ENCODE results near the gene KRTAP10-3.

KRTAP10-3 gene

DNA sequence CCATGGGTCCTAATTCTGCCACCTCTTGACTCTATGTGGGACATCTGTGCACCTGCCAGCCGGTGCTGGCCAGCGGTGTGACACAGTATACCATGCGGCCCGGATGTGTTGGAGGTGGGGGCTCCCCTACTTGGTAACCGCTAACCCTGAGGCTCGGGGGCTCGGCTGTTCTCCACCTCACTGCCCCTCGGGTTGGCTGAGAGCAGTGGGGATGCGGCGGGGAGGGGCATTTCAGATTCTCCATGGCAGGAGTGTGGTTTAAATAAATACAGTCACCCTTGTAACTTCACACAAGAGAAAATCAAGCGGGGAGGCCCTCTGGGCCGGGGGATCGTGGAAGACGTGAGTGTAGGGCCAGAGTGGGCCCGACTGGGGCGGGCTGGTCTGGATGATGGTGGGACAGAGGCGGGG is 29.6 kb downstream of the KRTAP10-3 start:
- no peak overlapping the region for H3K27ac ChIP-seq
- no peak overlapping the region for H3K4me2 ChIP-seq (ENCODE audit: low read length)
- TF ChIP-seq, protein P1, sequence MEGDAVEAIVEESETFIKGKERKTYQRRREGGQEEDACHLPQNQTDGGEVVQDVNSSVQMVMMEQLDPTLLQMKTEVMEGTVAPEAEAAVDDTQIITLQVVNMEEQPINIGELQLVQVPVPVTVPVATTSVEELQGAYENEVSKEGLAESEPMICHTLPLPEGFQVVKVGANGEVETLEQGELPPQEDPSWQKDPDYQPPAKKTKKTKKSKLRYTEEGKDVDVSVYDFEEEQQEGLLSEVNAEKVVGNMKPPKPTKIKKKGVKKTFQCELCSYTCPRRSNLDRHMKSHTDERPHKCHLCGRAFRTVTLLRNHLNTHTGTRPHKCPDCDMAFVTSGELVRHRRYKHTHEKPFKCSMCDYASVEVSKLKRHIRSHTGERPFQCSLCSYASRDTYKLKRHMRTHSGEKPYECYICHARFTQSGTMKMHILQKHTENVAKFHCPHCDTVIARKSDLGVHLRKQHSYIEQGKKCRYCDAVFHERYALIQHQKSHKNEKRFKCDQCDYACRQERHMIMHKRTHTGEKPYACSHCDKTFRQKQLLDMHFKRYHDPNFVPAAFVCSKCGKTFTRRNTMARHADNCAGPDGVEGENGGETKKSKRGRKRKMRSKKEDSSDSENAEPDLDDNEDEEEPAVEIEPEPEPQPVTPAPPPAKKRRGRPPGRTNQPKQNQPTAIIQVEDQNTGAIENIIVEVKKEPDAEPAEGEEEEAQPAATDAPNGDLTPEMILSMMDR (IDR thresholded peaks at IDR 0.05) = no peak
- no peaks in the 10 kb centered on the region for H3K4me1 ChIP-seq
- no peaks in the 10 kb centered on the region for H3K36me3 ChIP-seq (ENCODE audit: control insufficient read depth, insufficient read depth, low read length)
- H3K79me2 ChIP-seq = no peaks in the 10 kb centered on the region
- H3K27me3 ChIP-seq (ENCODE audit: control insufficient read depth, insufficient read depth, low read length) = no peaks in the 10 kb centered on the region
- H2AFZ ChIP-seq = no peak overlapping the region
- no peak overlapping the region for H3K4me3 ChIP-seq (ENCODE audit: low read depth, low read length)
- no peak overlapping the region for H3K9ac ChIP-seq
- no peaks in the 10 kb centered on the region for H3K9me3 ChIP-seq (ENCODE audit: control insufficient read depth, low read length)

DNA sequence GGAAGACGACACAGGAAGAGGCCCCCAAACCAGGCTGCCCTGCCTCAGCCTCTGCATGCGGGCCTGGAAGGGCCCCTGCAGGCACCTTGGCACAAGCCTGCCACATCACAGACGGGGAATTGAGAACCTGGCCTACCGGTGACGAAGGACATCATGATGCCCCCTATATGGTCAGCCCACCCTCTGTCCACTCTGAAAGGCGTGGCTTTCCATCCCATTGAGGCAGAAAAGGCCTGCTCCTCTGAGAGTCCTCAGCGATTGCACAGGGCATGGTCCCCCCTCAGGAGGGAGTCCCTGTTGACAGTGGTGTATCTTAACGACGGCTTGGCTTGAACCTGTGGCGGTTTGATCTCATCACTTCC is 30.0 kb downstream of the KRTAP10-3 start:
- Histone ChIP-seq H3K9me3 (ENCODE audit: control insufficient read depth, low read length) (no peaks in the 10 kb centered on the region), H3K4me3 (ENCODE audit: low read depth, low read length) (no peak overlapping the region), H3K36me3 (ENCODE audit: control insufficient read depth, insufficient read depth, low read length) (no peaks in the 10 kb centered on the region), H3K9ac (no peak overlapping the region), H3K27ac (no peak overlapping the region), H3K4me2 (ENCODE audit: low read length) (no peak overlapping the region), H3K27me3 (ENCODE audit: control insufficient read depth, insufficient read depth, low read length) (no peaks in the 10 kb centered on the region), H2AFZ (no peak overlapping the region), H3K4me1 (no peaks in the 10 kb centered on the region), H3K79me2 (no peaks in the 10 kb centered on the region)
- TF ChIP-seq, protein P1 (IDR thresholded peaks at IDR 0.05) = no peak

DNA sequence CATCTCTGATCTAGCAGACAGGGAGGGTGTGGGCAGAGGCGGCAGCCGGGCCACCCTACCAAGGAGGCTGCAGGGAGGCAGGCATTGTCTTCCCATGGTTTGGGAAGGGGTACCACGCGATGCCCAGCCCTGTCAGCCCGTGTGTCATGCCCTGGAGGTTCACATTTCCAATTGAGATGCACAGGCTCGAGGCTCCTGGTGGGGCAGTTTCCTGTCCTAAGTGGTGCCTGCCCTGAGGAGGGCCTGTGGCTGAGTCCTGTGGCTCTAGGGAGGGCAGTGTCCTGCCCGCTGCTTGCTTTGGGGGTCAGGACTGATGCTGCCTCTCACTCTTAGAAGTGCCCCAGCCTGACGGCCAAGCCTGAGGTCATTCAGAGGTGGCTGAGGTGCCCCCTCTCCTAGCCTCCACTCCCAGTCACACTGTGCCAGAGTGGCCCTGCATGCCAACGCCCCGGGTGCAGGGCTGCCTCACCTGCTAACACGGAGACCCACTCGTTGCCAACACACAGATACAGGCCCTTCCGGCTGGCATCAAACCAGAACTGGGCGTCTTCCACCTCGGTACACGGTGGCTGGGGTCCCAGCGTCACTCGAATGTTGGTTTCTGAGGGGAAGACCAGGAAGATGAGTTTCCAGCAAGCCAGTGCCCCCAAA is 30.5 kb downstream of the KRTAP10-3 start:
- no peaks in the 10 kb centered on the region for H3K9me3 ChIP-seq (ENCODE audit: control insufficient read depth, low read length)
- TF ChIP-seq, protein P1 (IDR thresholded peaks at IDR 0.05) = no peak

DNA sequence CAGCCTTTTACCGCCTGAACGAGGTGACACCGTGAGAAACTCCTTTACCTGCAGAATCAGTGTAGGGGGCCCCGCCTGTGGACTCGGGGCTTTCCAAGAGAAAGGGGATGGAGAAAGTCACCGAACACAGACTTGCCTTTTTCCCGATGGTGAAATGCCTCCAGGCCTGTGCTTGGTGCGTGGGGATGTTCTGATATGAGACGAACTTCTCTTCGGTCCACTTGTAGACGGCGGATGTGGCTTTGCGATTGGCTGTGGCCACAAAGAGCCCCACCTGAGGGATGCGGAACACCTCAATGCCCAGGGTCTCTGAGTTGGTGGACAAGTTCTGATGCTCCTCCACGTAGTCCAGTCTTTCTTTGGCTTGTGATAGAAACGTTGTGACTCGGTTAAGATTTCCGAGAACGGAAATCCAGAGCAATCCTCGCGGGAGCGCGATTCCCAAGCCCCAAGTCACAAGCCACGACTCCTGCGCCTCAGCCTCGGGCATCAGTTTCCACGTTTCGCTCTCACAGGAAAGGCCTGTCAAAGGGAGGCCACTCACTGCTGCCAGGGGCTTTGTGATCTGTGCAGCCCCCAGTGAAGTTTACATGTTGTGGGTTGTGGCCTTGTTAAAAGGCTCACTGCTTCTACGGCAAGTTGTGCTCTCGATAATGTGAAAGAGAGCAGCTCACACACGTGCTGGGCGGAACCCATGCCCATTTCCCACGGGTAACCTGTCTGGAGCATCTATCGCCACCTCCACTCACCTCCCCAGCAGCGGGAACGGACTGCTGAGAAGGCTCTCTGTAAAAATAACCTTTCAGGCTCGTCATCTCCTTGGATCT is 31.2 kb downstream of the KRTAP10-3 start:
- Histone ChIP-seq H3K4me2 (ENCODE audit: low read length) (no peak overlapping the region), H3K27me3 (ENCODE audit: control insufficient read depth, insufficient read depth, low read length) (no peaks in the 10 kb centered on the region), H3K27ac (no peak overlapping the region), H3K9ac (no peak overlapping the region), H2AFZ (no peak overlapping the region), H3K4me3 (ENCODE audit: low read depth, low read length) (no peak overlapping the region), H3K36me3 (ENCODE audit: control insufficient read depth, insufficient read depth, low read length) (no peaks in the 10 kb centered on the region), H3K9me3 (ENCODE audit: control insufficient read depth, low read length) (no peaks in the 10 kb centered on the region), H3K4me1 (no peaks in the 10 kb centered on the region), H3K79me2 (no peaks in the 10 kb centered on the region)
- TF ChIP-seq, protein P1 (IDR thresholded peaks at IDR 0.05) = no peak

More for the DNA sequence above, 30.5 kb downstream of the KRTAP10-3 start:
- no peak overlapping the region for H3K27ac ChIP-seq
- no peak overlapping the region for H3K9ac ChIP-seq
- no peak overlapping the region for H3K4me3 ChIP-seq (ENCODE audit: low read depth, low read length)
- no peaks in the 10 kb centered on the region for H3K4me1 ChIP-seq
- no peak overlapping the region for H3K4me2 ChIP-seq (ENCODE audit: low read length)
- no peaks in the 10 kb centered on the region for H3K79me2 ChIP-seq
- H3K27me3 ChIP-seq (ENCODE audit: control insufficient read depth, insufficient read depth, low read length) = no peaks in the 10 kb centered on the region
- H2AFZ ChIP-seq = no peak overlapping the region
- no peaks in the 10 kb centered on the region for H3K36me3 ChIP-seq (ENCODE audit: control insufficient read depth, insufficient read depth, low read length)

All from parathyroid adenoma (tissue), 2 donors.